Measurements from ENCODE around the gene SPR.

DNA sequence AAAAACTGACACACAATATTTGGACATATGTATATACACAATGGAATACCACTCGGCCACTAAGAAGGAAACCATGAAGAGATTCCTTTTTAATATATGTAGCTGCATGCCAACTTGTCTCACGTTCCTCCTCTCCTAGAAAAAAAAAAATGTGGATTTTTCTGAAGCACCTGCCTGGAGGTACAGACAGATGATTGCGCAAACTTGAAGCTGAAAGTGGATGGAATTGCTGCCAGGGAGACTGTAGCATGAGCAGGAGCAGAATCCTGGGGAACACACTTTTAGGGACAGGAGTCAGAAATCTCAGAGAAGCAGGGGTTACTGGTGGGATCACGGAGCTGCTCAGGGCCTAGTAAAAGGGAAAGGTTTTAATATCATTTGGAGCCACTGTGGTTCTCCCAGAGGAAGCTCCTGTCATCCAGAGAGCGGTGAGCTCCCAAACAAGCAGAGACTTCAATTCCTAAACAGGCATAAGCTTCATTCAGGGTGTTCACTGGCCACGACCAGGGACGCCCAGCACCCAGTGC lies 640 bp upstream of the SPR start:
- TF ChIP-seq, protein P1, sequence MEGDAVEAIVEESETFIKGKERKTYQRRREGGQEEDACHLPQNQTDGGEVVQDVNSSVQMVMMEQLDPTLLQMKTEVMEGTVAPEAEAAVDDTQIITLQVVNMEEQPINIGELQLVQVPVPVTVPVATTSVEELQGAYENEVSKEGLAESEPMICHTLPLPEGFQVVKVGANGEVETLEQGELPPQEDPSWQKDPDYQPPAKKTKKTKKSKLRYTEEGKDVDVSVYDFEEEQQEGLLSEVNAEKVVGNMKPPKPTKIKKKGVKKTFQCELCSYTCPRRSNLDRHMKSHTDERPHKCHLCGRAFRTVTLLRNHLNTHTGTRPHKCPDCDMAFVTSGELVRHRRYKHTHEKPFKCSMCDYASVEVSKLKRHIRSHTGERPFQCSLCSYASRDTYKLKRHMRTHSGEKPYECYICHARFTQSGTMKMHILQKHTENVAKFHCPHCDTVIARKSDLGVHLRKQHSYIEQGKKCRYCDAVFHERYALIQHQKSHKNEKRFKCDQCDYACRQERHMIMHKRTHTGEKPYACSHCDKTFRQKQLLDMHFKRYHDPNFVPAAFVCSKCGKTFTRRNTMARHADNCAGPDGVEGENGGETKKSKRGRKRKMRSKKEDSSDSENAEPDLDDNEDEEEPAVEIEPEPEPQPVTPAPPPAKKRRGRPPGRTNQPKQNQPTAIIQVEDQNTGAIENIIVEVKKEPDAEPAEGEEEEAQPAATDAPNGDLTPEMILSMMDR (IDR thresholded peaks at IDR 0.05; ENCODE audit: insufficient read depth, low read length): no peak
- TF ChIP-seq POLR2AphosphoS5 (IDR thresholded peaks at IDR 0.05; ENCODE audit: low read depth): no peak
- TF ChIP-seq, protein P2, sequence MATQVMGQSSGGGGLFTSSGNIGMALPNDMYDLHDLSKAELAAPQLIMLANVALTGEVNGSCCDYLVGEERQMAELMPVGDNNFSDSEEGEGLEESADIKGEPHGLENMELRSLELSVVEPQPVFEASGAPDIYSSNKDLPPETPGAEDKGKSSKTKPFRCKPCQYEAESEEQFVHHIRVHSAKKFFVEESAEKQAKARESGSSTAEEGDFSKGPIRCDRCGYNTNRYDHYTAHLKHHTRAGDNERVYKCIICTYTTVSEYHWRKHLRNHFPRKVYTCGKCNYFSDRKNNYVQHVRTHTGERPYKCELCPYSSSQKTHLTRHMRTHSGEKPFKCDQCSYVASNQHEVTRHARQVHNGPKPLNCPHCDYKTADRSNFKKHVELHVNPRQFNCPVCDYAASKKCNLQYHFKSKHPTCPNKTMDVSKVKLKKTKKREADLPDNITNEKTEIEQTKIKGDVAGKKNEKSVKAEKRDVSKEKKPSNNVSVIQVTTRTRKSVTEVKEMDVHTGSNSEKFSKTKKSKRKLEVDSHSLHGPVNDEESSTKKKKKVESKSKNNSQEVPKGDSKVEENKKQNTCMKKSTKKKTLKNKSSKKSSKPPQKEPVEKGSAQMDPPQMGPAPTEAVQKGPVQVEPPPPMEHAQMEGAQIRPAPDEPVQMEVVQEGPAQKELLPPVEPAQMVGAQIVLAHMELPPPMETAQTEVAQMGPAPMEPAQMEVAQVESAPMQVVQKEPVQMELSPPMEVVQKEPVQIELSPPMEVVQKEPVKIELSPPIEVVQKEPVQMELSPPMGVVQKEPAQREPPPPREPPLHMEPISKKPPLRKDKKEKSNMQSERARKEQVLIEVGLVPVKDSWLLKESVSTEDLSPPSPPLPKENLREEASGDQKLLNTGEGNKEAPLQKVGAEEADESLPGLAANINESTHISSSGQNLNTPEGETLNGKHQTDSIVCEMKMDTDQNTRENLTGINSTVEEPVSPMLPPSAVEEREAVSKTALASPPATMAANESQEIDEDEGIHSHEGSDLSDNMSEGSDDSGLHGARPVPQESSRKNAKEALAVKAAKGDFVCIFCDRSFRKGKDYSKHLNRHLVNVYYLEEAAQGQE (IDR thresholded peaks at IDR 0.05; ENCODE audit: insufficient replicate concordance, low read depth): no peak

Measured in HL-60 (cell line).